ENCODE measurements around the gene ENTPD7.

ENTPD7 gene

GRCh38 chr10:99672884-99673283, 13.6 kb downstream of the ENTPD7 start:
- Histone ChIP-seq H3K36me3 (peaks cover 18% of the 10 kb centered on the region), H3K4me3 (ENCODE audit: low read depth in 1 of 2, low read length in 1 of 2) (no peak overlapping the region), H3K27ac (peak overlapping the region; percentile 28), H3K9me3 (no peaks in the 10 kb centered on the region), H3K27me3 (no peaks in the 10 kb centered on the region), H3K4me1 (ENCODE audit: control insufficient read depth in 1 of 2, insufficient read depth in 1 of 2, low read depth in 1 of 2, low read length in 1 of 2) (peaks cover 15 to 23% of the 10 kb centered on the region in 2 experiments)
- no peak for TF ChIP-seq CTCF (IDR thresholded peaks at IDR 0.05)

- no peak for TF ChIP-seq CTCF (IDR thresholded peaks at IDR 0.05)
- H3K27ac ChIP-seq, result peak overlapping the region; percentile 68
- no peak overlapping the region for H3K4me3 ChIP-seq (ENCODE audit: low read depth in 1 of 2, low read length in 1 of 2)
- no peaks in the 10 kb centered on the region for H3K9me3 ChIP-seq
- peaks cover 13% of the 10 kb centered on the region for H3K36me3 ChIP-seq
- H3K27me3 ChIP-seq, result no peaks in the 10 kb centered on the region
- H3K4me1 ChIP-seq (ENCODE audit: control insufficient read depth in 1 of 2, insufficient read depth in 1 of 2, low read depth in 1 of 2, low read length in 1 of 2), result peaks cover 15 to 23% of the 10 kb centered on the region in 2 experiments
Observed at GRCh38 chr10:99673492-99673891, 14.2 kb downstream of the ENTPD7 start.

GRCh38 chr10:99674762-99675161, 15.5 kb downstream of the ENTPD7 start:
- Histone ChIP-seq H3K36me3 (peaks cover 21% of the 10 kb centered on the region), H3K27ac (peak overlapping the region; percentile 68), H3K4me1 (ENCODE audit: control insufficient read depth in 1 of 2, insufficient read depth in 1 of 2, low read depth in 1 of 2, low read length in 1 of 2) (peaks cover 15 to 23% of the 10 kb centered on the region in 2 experiments), H3K9me3 (no peaks in the 10 kb centered on the region), H3K4me3 (ENCODE audit: low read depth in 1 of 2, low read length in 1 of 2) (no peak overlapping the region), H3K27me3 (no peaks in the 10 kb centered on the region)
- TF ChIP-seq CTCF (IDR thresholded peaks at IDR 0.05), result no peak

- no peak for TF ChIP-seq CTCF (IDR thresholded peaks at IDR 0.05)
- Histone ChIP-seq H3K9me3 (no peaks in the 10 kb centered on the region), H3K27ac (no peak overlapping the region), H3K27me3 (no peaks in the 10 kb centered on the region), H3K4me1 (ENCODE audit: control insufficient read depth in 1 of 2, insufficient read depth in 1 of 2, low read depth in 1 of 2, low read length in 1 of 2) (peaks cover 15 to 23% of the 10 kb centered on the region in 2 experiments), H3K36me3 (peaks cover 27% of the 10 kb centered on the region), H3K4me3 (ENCODE audit: low read depth in 1 of 2, low read length in 1 of 2) (no peak overlapping the region)
Observed at GRCh38 chr10:99676426-99676825, 17.1 kb downstream of the ENTPD7 start.

GRCh38 chr10:99676895-99677294, 17.6 kb downstream of the ENTPD7 start:
- Histone ChIP-seq H3K27me3 (no peaks in the 10 kb centered on the region), H3K27ac (no peak overlapping the region)
- TF ChIP-seq CTCF (IDR thresholded peaks at IDR 0.05), result no peak

GRCh38 chr10:99678921-99679320, 19.6 kb downstream of the ENTPD7 start:
- no peak overlapping the region for H3K27ac ChIP-seq
- no peak overlapping the region for H3K4me3 ChIP-seq (ENCODE audit: low read depth in 1 of 2, low read length in 1 of 2)
- H3K36me3 ChIP-seq, result peaks cover 23% of the 10 kb centered on the region
- H3K9me3 ChIP-seq, result no peaks in the 10 kb centered on the region
- TF ChIP-seq CTCF (IDR thresholded peaks at IDR 0.05), result no peak
- no peaks in the 10 kb centered on the region for H3K27me3 ChIP-seq
- H3K4me1 ChIP-seq (ENCODE audit: control insufficient read depth in 1 of 2, insufficient read depth in 1 of 2, low read depth in 1 of 2, low read length in 1 of 2), result peaks cover 14% of the 10 kb centered on the region in 2 experiments

More at GRCh38 chr10:99676895-99677294, 17.6 kb downstream of the ENTPD7 start:
- H3K36me3 ChIP-seq, result peaks cover 27% of the 10 kb centered on the region
- no peaks in the 10 kb centered on the region for H3K9me3 ChIP-seq
- H3K4me3 ChIP-seq (ENCODE audit: low read depth in 1 of 2, low read length in 1 of 2), result no peak overlapping the region
- H3K4me1 ChIP-seq (ENCODE audit: control insufficient read depth in 1 of 2, insufficient read depth in 1 of 2, low read depth in 1 of 2, low read length in 1 of 2), result peaks cover 15 to 23% of the 10 kb centered on the region in 2 experiments
